ENCODE results near the gene SHISA9.

- no peak for TF ChIP-seq CTCF (IDR thresholded peaks at IDR 0.05)
- TF ChIP-seq POLR2A (IDR thresholded peaks at IDR 0.05), result no peak
- TF ChIP-seq POLR2AphosphoS5 (IDR thresholded peaks at IDR 0.05), result no peak
Measured at GRCh38 chr16:12893050-12893750, 8.2 kb upstream of the SHISA9 start.

All from stomach (tissue), 4 donors.